Tibial nerve (tissue), 3 donors: ENCODE results near the gene FDXR.

Experiments used
- CTCF ChIP-seq, 5 experiments: fragments of 200-600 bp in 3 of 5; fragments of 450-650 bp in 2 of 5; sonication (generic) in 3 of 5; IDR thresholded peaks; one replicate each; pipeline ENCODE4 v1.5.1; 2016 to 2019; ENCODE audit warnings: antibody characterized with exemption in 5 of 5, mild to moderate bottlenecking in 3 of 5, moderate library complexity in 2 of 5
- POLR2A ChIP-seq, 2 donors: fragments of 450-650 bp; IDR thresholded peaks; one replicate each; pipeline ENCODE4 v1.6.1; 2017; ENCODE audit warnings: antibody characterized with exemption in 2 of 2, mild to moderate bottlenecking in 2 of 2, moderate library complexity in 2 of 2

GRCh38 chr17:74901353-74902135 lies 28.8 kb upstream of the FDXR start:
- TF ChIP-seq POLR2A (IDR thresholded peaks at IDR 0.05), result no peak
- no peak for TF ChIP-seq CTCF (IDR thresholded peaks at IDR 0.05)
